ENCODE measurements around the gene CDH4. TPM values are rescaled to one million over a fixed set of nuclear protein-coding genes. Genes with fewer than 3 reads are reported as not detected.

CDH4 gene
- total RNA-seq, 1 donor from 2014 or later = 39.7 TPM

GRCh38 chr20:61760321-61760720, 508.3 kb downstream of the CDH4 start:
- no peak for TF ChIP-seq CTCF (IDR thresholded peaks at IDR 0.05; ENCODE audit: insufficient read depth, low read length, poor library complexity, severe bottlenecking)
- DNase-seq (ENCODE audit: low read depth) = no peak
- Histone ChIP-seq H3K4me3 (ENCODE audit: low read depth, low read length) (no peak overlapping the region), H3K27me3 (ENCODE audit: control insufficient read depth, insufficient read depth, low read length) (no peaks in the 10 kb centered on the region), H3K36me3 (ENCODE audit: control insufficient read depth, insufficient read depth, low read length) (no peaks in the 10 kb centered on the region)

- H3K27me3 ChIP-seq (ENCODE audit: control insufficient read depth, insufficient read depth, low read length) = no peaks in the 10 kb centered on the region
- no peaks in the 10 kb centered on the region for H3K36me3 ChIP-seq (ENCODE audit: control insufficient read depth, insufficient read depth, low read length)
- DNase-seq (ENCODE audit: low read depth) = no peak
- no peak overlapping the region for H3K4me3 ChIP-seq (ENCODE audit: low read depth, low read length)
- TF ChIP-seq CTCF (IDR thresholded peaks at IDR 0.05; ENCODE audit: insufficient read depth, low read length, poor library complexity, severe bottlenecking) = no peak
Observed at GRCh38 chr20:61760731-61761130, 508.7 kb downstream of the CDH4 start.

- TF ChIP-seq CTCF (IDR thresholded peaks at IDR 0.05; ENCODE audit: insufficient read depth, low read length, poor library complexity, severe bottlenecking) = no peak
- no peaks in the 10 kb centered on the region for H3K27me3 ChIP-seq (ENCODE audit: control insufficient read depth, insufficient read depth, low read length)
- no peak for DNase-seq (ENCODE audit: low read depth)
Observed at GRCh38 chr20:61761453-61762166, 509.5 kb downstream of the CDH4 start.

GRCh38 chr20:61762167-61762710, 510.2 kb downstream of the CDH4 start:
- Histone ChIP-seq H3K4me3 (ENCODE audit: low read depth, low read length) (no peak overlapping the region), H3K27me3 (ENCODE audit: control insufficient read depth, insufficient read depth, low read length) (no peaks in the 10 kb centered on the region), H3K36me3 (ENCODE audit: control insufficient read depth, insufficient read depth, low read length) (no peaks in the 10 kb centered on the region)
- DNase-seq (ENCODE audit: low read depth) = no peak
- TF ChIP-seq CTCF (IDR thresholded peaks at IDR 0.05; ENCODE audit: insufficient read depth, low read length, poor library complexity, severe bottlenecking) = no peak

More at GRCh38 chr20:61761453-61762166, 509.5 kb downstream of the CDH4 start:
- H3K4me3 ChIP-seq (ENCODE audit: low read depth, low read length) = no peak overlapping the region
- H3K36me3 ChIP-seq (ENCODE audit: control insufficient read depth, insufficient read depth, low read length) = no peaks in the 10 kb centered on the region

GRCh38 chr20:61762886-61763739, 511.1 kb downstream of the CDH4 start:
- no peak overlapping the region for H3K4me3 ChIP-seq (ENCODE audit: low read depth, low read length)
- no peak for TF ChIP-seq CTCF (IDR thresholded peaks at IDR 0.05; ENCODE audit: insufficient read depth, low read length, poor library complexity, severe bottlenecking)
- H3K27me3 ChIP-seq (ENCODE audit: control insufficient read depth, insufficient read depth, low read length) = no peaks in the 10 kb centered on the region
- DNase-seq (ENCODE audit: low read depth) = no peak
- H3K36me3 ChIP-seq (ENCODE audit: control insufficient read depth, insufficient read depth, low read length) = no peaks in the 10 kb centered on the region
